ENCODE results near the gene PLEKHM3. TPM values are rescaled to one million over a fixed set of nuclear protein-coding genes. Genes with fewer than 3 reads are reported as not detected.

PLEKHM3 gene
- total and polyA plus RNA-seq, 2 donors (not counting 3 experiments of a cell fraction or from before 2014, with no cell fraction given): 3.1 to 9.1 TPM

DNA sequence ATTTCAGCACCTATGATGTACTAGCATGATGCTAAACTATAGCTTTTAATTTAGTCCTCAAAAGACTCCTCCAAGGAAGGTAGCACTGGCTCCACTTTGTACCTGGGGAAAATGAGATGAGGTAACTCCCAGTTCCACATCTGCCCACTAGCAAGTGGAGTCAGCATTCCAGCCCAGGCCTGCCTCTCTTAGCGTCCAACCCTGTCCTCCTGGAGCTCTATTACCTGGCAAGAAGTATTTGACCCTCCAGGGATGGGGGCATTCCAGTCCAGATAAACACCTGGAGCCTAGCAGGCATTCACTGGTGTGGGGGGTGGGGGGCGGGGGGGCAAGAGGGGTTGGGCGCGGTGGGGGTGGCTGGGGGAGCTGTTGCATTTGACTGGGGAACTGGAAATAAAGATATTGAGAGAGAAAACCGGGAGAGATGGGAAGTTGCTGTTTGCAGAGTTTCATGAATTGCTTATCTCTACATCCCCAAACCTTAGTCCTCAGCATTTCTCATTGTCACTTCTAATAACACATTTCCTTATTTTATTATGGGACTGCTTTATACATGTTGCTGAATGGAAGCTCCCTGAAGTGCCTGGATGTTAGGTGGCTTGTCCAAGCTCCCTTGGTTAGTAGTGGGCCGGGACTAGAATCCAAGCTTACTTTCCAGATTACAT is 233.6 kb downstream of the PLEKHM3 start:
- POLR2A ChIA-PET: no interaction called here

More for the DNA sequence above, 233.6 kb downstream of the PLEKHM3 start:
- no TSS peak for BruUV-seq (replicated peaks)
- FAIRE-seq: no peak
- TF ChIP-seq FOS (IDR thresholded peaks at IDR 0.05; ENCODE audit: borderline replicate concordance, insufficient read depth, low read length) (no peak), POLR2AphosphoS5 (IDR thresholded peaks at IDR 0.05; ENCODE audit: insufficient read depth, low read depth, low read length) (no peak), JUN (IDR thresholded peaks at IDR 0.05; ENCODE audit: borderline replicate concordance, insufficient read depth, insufficient read length, low read depth) (no peak), GATA2 (IDR thresholded peaks at IDR 0.05; ENCODE audit: insufficient read depth, insufficient read length, low read depth, low read length) (no peak), MYC (IDR thresholded peaks at IDR 0.05; ENCODE audit: low read depth, low read length) (no peak), EZH2 (IDR thresholded peaks at IDR 0.05; ENCODE audit: borderline replicate concordance, low read depth, low read length, severe bottlenecking) (no peak)
- TF ChIP-seq, protein P1, sequence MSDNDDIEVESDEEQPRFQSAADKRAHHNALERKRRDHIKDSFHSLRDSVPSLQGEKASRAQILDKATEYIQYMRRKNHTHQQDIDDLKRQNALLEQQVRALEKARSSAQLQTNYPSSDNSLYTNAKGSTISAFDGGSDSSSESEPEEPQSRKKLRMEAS (IDR thresholded peaks at IDR 0.05; ENCODE audit: insufficient read depth, insufficient read length): no peak
- TF ChIP-seq, protein P2, sequence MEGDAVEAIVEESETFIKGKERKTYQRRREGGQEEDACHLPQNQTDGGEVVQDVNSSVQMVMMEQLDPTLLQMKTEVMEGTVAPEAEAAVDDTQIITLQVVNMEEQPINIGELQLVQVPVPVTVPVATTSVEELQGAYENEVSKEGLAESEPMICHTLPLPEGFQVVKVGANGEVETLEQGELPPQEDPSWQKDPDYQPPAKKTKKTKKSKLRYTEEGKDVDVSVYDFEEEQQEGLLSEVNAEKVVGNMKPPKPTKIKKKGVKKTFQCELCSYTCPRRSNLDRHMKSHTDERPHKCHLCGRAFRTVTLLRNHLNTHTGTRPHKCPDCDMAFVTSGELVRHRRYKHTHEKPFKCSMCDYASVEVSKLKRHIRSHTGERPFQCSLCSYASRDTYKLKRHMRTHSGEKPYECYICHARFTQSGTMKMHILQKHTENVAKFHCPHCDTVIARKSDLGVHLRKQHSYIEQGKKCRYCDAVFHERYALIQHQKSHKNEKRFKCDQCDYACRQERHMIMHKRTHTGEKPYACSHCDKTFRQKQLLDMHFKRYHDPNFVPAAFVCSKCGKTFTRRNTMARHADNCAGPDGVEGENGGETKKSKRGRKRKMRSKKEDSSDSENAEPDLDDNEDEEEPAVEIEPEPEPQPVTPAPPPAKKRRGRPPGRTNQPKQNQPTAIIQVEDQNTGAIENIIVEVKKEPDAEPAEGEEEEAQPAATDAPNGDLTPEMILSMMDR (IDR thresholded peaks at IDR 0.05; ENCODE audit: extremely low read depth in 1 of 2, insufficient read depth in 1 of 2, low read depth in 1 of 2, low read length in 2 of 2): no peak
- Histone ChIP-seq H3K9me3 (replicated peaks; ENCODE audit: control insufficient read depth, insufficient read depth, low read length) (no peaks in the 10 kb centered on the region), H2AFZ (ENCODE audit: low read depth, low read length) (peak overlapping the region; percentile 81), H3K36me3 (ENCODE audit: control insufficient read depth in 2 of 2, extremely low read depth in 1 of 2, insufficient read depth in 2 of 2, low read length in 2 of 2) (no peaks in the 10 kb centered on the region), H4K20me1 (replicated peaks; ENCODE audit: control insufficient read depth, extremely low read depth, insufficient read depth, low read length) (no peaks in the 10 kb centered on the region), H3K27me3 (ENCODE audit: control insufficient read depth in 2 of 2, insufficient read depth in 2 of 2, low read length in 2 of 2) (no peaks in the 10 kb centered on the region), H3K9ac (replicated peaks; ENCODE audit: extremely low read depth, insufficient read depth, low read length) (no peak overlapping the region), H3K79me2 (ENCODE audit: control insufficient read depth, insufficient read depth, low read length) (no peaks in the 10 kb centered on the region), H3K4me3 (replicated peaks in 1 of 3; ENCODE audit: insufficient read depth in 1 of 3, low read depth in 1 of 3, low read length in 3 of 3) (no peak overlapping the region), H3K27ac (ENCODE audit: insufficient read depth, low read depth, low read length) (no peak overlapping the region), H3K4me2 (ENCODE audit: insufficient read depth, low read length) (peak overlapping the region; percentile 50), H3K9me1 (replicated peaks; ENCODE audit: control insufficient read depth, extremely low read depth, insufficient read depth, low read length) (no peaks in the 10 kb centered on the region), H3K4me1 (ENCODE audit: control insufficient read depth, extremely low read depth, insufficient read depth, low read length) (peaks cover 10% of the 10 kb centered on the region)
- intact Hi-C loops (cut with micrococcal nuclease) (loop anchor here (1.0 to 2.0 kb wide), 2 partner anchors 21 to 55 kb away; no protein-coding TSS in a partner anchor), dilution Hi-C loops (cut with MboI; ENCODE audit: extremely low pct_ligation_motif_present, low sequenced_read_pairs) (no loop called here)
- no peak for DNase-seq (ENCODE audit: low read depth, low spot score)
- CTCF ChIA-PET: interaction anchor here (0.7 to 1.2 kb wide), 10 partner anchors 8 to 249 kb away, joined by 3 to 7 read pairs (median 3); partner anchors contain the start of genes FZD5 and METTL21A
